Activated T-helper 9 cell treated with anti-CD3 and anti-CD28 coated beads, Interleukin-2, amount 50 U/mL, for 16 hours (primary cell): Measurements from ENCODE around the gene G6PD.
"Not testable (repeated sequence)": the region's sequence is repeated elsewhere in the genome, so short reads cannot be mapped to it uniquely, and the experiment has no call there.

Experiments used
- DNase-seq: peaks from one replicate; pipeline ENCODE4 v3.0.0-alpha.2; 2020; ENCODE audit warnings: low read depth

G6PD gene

GRCh38 chrX:154546354-154547244, at the start of gene G6PD:
TSS of gene G6PD (minus strand) at chrX:154546846. CDS start at chrX:154546155, 691 bp downstream.
- peak; percentile 74 for DNase-seq

GRCh38 chrX:154595559-154596249, 49.1 kb upstream of the G6PD start:
- DNase-seq = no peak

- no peak for DNase-seq
These were observed 47.8 kb upstream of the G6PD start for GRCh38 chrX:154594491-154594890.

- no peak for DNase-seq
These were observed 46.6 kb upstream of the G6PD start for GRCh38 chrX:154593201-154593600.

GRCh38 chrX:154592505-154592904, 45.9 kb upstream of the G6PD start:
- DNase-seq = no peak

GRCh38 chrX:154590415-154590814, 43.8 kb upstream of the G6PD start:
- DNase-seq = not testable (repeated sequence)

GRCh38 chrX:154584585-154585183, 38.0 kb upstream of the G6PD start, which contains the start of gene CTAG1A:
TSS of gene CTAG1A (plus strand) at chrX:154585133. CDS start at chrX:154585207, 74 bp downstream.
- DNase-seq = not testable (repeated sequence)

- not testable (repeated sequence) for DNase-seq
These were observed 36.3 kb upstream of the G6PD start for GRCh38 chrX:154582994-154583393.

- DNase-seq = not testable (repeated sequence)
These were observed 28.4 kb upstream of the G6PD start for GRCh38 chrX:154575076-154575475.

GRCh38 chrX:154573061-154573460, 26.4 kb upstream of the G6PD start:
- DNase-seq = not testable (repeated sequence)

GRCh38 chrX:154570361-154570760, 23.7 kb upstream of the G6PD start:
- DNase-seq = not testable (repeated sequence)

- DNase-seq = not testable (repeated sequence)
These were observed 15.6 kb upstream of the G6PD start for GRCh38 chrX:154562295-154562694.

- DNase-seq = not testable (repeated sequence)
These were observed 13.7 kb upstream of the G6PD start for GRCh38 chrX:154560326-154560725.

- DNase-seq = not testable (repeated sequence)
These were observed 12.2 kb upstream of the G6PD start for GRCh38 chrX:154558896-154559295.

- DNase-seq = not testable (repeated sequence)
These were observed 11.5 kb upstream of the G6PD start for GRCh38 chrX:154558060-154558690.

- DNase-seq = not testable (repeated sequence)
These were observed 5.6 kb upstream of the G6PD start for GRCh38 chrX:154552112-154552806.

- no peak for DNase-seq
These were observed 3.1 kb upstream of the G6PD start for GRCh38 chrX:154549766-154550165.

- DNase-seq = no peak
These were observed 1.3 kb upstream of the G6PD start for GRCh38 chrX:154548028-154548316.

- DNase-seq = peak; percentile 77
These were observed 790 bp upstream of the G6PD start, which contains the start of gene IKBKG for GRCh38 chrX:154547245-154548027. TSS of gene IKBKG (plus strand) at chrX:154547620. CDS start at chrX:154552003, 4,383 bp downstream.

GRCh38 chrX:154545673-154546274, 872 bp downstream of the G6PD start:
- DNase-seq = no peak
